NCI-H510A treated with DMSO at 0.1 percent for 48 hours (cell line): Measurements from ENCODE around the gene PGAM5.
"Not testable (repeated sequence)": the region's sequence is repeated elsewhere in the genome, so short reads cannot be mapped to it uniquely, and the experiment has no call there.

Experiments used
- DNase-seq: peaks from one replicate; lab custom pipeline; 2025; lab: John Stamatoyannopoulos, UW

The PGAM5 gene

GRCh38 chr12:132689227-132689626, 21.4 kb upstream of the PGAM5 start:
- DNase-seq: no peak

- DNase-seq: no peak
Observed at GRCh38 chr12:132690112-132690511, 20.5 kb upstream of the PGAM5 start.

GRCh38 chr12:132692030-132692429, 18.6 kb upstream of the PGAM5 start:
- not testable (repeated sequence) for DNase-seq

- DNase-seq: not testable (repeated sequence)
Observed at GRCh38 chr12:132694888-132695287, 15.8 kb upstream of the PGAM5 start.

- DNase-seq: no peak
Observed at GRCh38 chr12:132695431-132695830, 15.2 kb upstream of the PGAM5 start.

GRCh38 chr12:132698341-132698740, 12.3 kb upstream of the PGAM5 start:
- DNase-seq: no peak

GRCh38 chr12:132700212-132700822, 10.3 kb upstream of the PGAM5 start:
- DNase-seq: no peak

GRCh38 chr12:132702640-132703039, 8.0 kb upstream of the PGAM5 start:
- DNase-seq: no peak

- DNase-seq: no peak
Observed at GRCh38 chr12:132703641-132704040, 7.0 kb upstream of the PGAM5 start.

GRCh38 chr12:132707241-132707640, 3.4 kb upstream of the PGAM5 start:
- DNase-seq: no peak

GRCh38 chr12:132708150-132708549, 2.5 kb upstream of the PGAM5 start:
- DNase-seq: no peak

- DNase-seq: no peak
Observed at GRCh38 chr12:132710043-132710404, 618 bp upstream of the PGAM5 start.

GRCh38 chr12:132711080-132711843, 620 bp downstream of the PGAM5 start:
- DNase-seq: no peak

GRCh38 chr12:132713123-132713522, 2.5 kb downstream of the PGAM5 start:
- no peak for DNase-seq

- no peak for DNase-seq
Observed at GRCh38 chr12:132715874-132716273, 5.2 kb downstream of the PGAM5 start.

- no peak for DNase-seq
Observed at GRCh38 chr12:132716356-132716755, 5.7 kb downstream of the PGAM5 start.

GRCh38 chr12:132717011-132717410, 6.4 kb downstream of the PGAM5 start:
- no peak for DNase-seq

- no peak for DNase-seq
Observed at GRCh38 chr12:132717531-132718387, 7.1 kb downstream of the PGAM5 start.

GRCh38 chr12:132718644-132719043, 8.0 kb downstream of the PGAM5 start:
- DNase-seq: no peak

- DNase-seq: no peak
Observed at GRCh38 chr12:132719141-132719953, 8.7 kb downstream of the PGAM5 start.

GRCh38 chr12:132719954-132720324, 9.3 kb downstream of the PGAM5 start:
- DNase-seq: no peak
